Astrocyte of the spinal cord (primary cell): ENCODE data around the gene LYPD6B.

ENCODE experiments used
- DNase-seq: peaks from one replicate; pipeline ENCODE4 v3.0.0; 2011; ENCODE audit warnings: low read depth, low spot score
- H3K4me3 ChIP-seq: 2 replicates; pipeline ENCODE4 v1.5.1; 2011; ENCODE audit warnings: low read depth, mild to moderate bottlenecking, low read length, moderate library complexity
- in situ Hi-C: cut with HindIII; loops from 2 replicates; pipeline ENCODE4 v1.10.0; 2017; ENCODE audit warnings: low sequenced_read_pairs
- TF ChIP-seq, protein P1 (sequence below): IDR thresholded peaks from 2 replicates; pipeline ENCODE4 v1.5.1; 2012; ENCODE audit warnings: low read depth, mild to moderate bottlenecking, low read length, inconsistent platforms

LYPD6B gene

GRCh38 chr2:149009576-149010461 is 28.7 kb upstream of the LYPD6B start:
- in situ Hi-C loops = no loop called here
- TF ChIP-seq, protein P1, sequence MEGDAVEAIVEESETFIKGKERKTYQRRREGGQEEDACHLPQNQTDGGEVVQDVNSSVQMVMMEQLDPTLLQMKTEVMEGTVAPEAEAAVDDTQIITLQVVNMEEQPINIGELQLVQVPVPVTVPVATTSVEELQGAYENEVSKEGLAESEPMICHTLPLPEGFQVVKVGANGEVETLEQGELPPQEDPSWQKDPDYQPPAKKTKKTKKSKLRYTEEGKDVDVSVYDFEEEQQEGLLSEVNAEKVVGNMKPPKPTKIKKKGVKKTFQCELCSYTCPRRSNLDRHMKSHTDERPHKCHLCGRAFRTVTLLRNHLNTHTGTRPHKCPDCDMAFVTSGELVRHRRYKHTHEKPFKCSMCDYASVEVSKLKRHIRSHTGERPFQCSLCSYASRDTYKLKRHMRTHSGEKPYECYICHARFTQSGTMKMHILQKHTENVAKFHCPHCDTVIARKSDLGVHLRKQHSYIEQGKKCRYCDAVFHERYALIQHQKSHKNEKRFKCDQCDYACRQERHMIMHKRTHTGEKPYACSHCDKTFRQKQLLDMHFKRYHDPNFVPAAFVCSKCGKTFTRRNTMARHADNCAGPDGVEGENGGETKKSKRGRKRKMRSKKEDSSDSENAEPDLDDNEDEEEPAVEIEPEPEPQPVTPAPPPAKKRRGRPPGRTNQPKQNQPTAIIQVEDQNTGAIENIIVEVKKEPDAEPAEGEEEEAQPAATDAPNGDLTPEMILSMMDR = no peak
- no peak overlapping the region for H3K4me3 ChIP-seq
- DNase-seq = no peak

- no peak for DNase-seq
- TF ChIP-seq, protein P1 = no peak
- H3K4me3 ChIP-seq = no peak overlapping the region
- in situ Hi-C loops = no loop called here
Observed at GRCh38 chr2:149012545-149012944, 26.0 kb upstream of the LYPD6B start.

- H3K4me3 ChIP-seq = no peak overlapping the region
- TF ChIP-seq, protein P1 = no peak
- DNase-seq = no peak
- in situ Hi-C loops = no loop called here
Observed at GRCh38 chr2:149015501-149015900, 23.0 kb upstream of the LYPD6B start.

- H3K4me3 ChIP-seq = no peak overlapping the region
- TF ChIP-seq, protein P1 = no peak
- in situ Hi-C loops = no loop called here
- no peak for DNase-seq
Observed at GRCh38 chr2:149015926-149016563, 22.5 kb upstream of the LYPD6B start.

DNA sequence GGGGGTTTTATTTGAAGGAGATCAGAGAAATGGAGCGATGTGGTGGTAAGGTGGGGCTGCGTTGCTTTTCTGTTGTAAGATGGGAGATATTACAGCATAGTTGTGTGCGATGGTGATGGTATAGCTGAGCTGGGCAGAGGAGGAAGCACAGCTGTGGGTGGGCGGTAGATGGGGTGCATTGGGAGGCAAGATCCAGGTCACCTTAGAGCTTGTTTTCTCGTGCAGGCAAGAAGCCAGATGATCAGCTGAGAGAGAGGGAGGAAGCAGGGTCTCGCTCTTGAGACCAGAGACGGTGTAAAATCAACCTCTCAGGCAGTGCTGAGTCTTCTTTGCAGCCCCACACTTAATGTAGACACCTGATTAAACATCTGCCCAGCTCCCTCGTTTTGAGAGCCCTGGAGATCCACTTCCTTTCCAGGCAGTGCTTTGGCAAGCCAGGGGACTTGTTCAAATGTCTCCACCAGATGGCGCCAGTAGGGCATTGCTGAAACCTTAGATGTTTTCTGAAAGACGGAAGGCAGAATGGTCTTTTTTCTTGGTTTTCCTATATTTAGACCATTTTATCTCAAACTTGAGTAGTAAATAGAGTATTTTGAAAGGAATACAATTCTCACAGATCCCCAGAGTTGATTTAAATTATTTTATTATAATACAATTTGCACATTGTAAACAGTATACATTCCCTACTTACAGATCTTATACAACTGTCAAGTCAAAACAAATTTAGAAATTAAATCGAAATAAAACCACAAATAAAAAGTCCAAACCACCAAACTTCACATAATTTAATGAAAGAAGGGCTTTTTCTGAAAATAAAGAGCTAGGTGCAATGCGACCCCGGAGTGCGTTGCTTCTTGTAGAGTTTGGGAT is 21.1 kb upstream of the LYPD6B start:
- peak; percentile 75 for DNase-seq
- in situ Hi-C loops = no loop called here
- no peak overlapping the region for H3K4me3 ChIP-seq
- TF ChIP-seq, protein P1 = peak; percentile 91

DNA sequence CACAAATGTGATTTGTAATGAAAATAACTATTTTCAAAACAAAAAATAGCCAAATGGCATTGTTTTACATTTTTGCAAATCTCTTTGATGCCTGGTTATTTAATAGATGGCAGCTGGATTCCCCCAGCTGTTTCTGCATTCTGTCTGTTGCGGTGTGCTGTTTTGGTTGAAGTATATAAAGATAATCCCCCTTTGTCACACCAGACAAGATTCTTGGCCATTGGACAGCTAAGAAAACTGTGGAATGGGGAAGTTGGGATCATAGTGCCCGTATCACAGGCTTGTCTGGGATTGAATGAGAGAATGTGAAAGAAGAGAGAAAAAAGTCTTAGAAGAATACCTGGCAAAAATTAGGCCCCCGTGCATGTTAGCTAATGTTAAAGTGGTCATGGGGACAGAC is 19.5 kb upstream of the LYPD6B start:
- H3K4me3 ChIP-seq = no peak overlapping the region
- TF ChIP-seq, protein P1 = no peak
- in situ Hi-C loops = no loop called here
- no peak for DNase-seq
